Breast epithelium (tissue), 4 donors: ENCODE measurements around the gene PPEF1. TPM values are rescaled to one million over a fixed set of nuclear protein-coding genes. Genes with fewer than 3 reads are reported as not detected.
A peak's percentile ranks its signal among the peaks of the same experiment; 100 is the strongest.

Experiments used
- DNase-seq, 2 donors: peaks; one replicate each; pipeline ENCODE4 v3.0.0-alpha.2; 2019; ENCODE audit warnings: low spot score in 2 of 2
- H3K27ac ChIP-seq, 2 donors: fragments of 200-600 bp; sonication (generic) in 1 of 2; one replicate each; pipeline ENCODE4 v1.5.1; 2016 to 2019; ENCODE audit warnings: mild to moderate bottlenecking in 1 of 2
- H3K27me3 ChIP-seq, 2 donors: fragments of 200-600 bp; sonication (generic) in 1 of 2; one replicate each; pipeline versions ENCODE4 v1.5.1 to v1.6.0; 2017 to 2019; ENCODE audit warnings: control low read depth in 1 of 2, mild to moderate bottlenecking in 1 of 2
- H3K36me3 ChIP-seq: fragments of 200-600 bp; one replicate; pipeline ENCODE4 v1.5.1; 2019
- H3K4me1 ChIP-seq, 2 donors: fragments of 200-600 bp; sonication (generic); one replicate each; pipeline ENCODE4 v1.5.1; 2016 to 2019; ENCODE audit warnings: control low read depth in 1 of 2
- H3K4me3 ChIP-seq, 3 donors: fragments of 200-600 bp; sonication (generic); 1 replicate in 2 of 3; 2 replicates in 1 of 3; pipeline ENCODE4 v1.5.1; 2016 to 2019; ENCODE audit warnings: mild to moderate bottlenecking in 3 of 3, moderate library complexity in 2 of 3
- H3K9me3 ChIP-seq, 2 donors: fragments of 200-600 bp; sonication (generic) in 1 of 2; one replicate each; pipeline ENCODE4 v1.5.1; 2016 to 2019; ENCODE audit warnings: control low read depth in 1 of 2
- CTCF ChIP-seq, 3 donors: fragments of 450-650 bp; IDR thresholded peaks; one replicate each; pipeline ENCODE4 v1.5.1; 2016 to 2017; ENCODE audit warnings: antibody characterized with exemption in 3 of 3, mild to moderate bottlenecking in 3 of 3, moderate library complexity in 3 of 3
- POLR2A ChIP-seq: fragments of 450-650 bp; IDR thresholded peaks from one replicate; pipeline ENCODE4 v1.6.1; 2016; ENCODE audit warnings: antibody characterized with exemption, mild to moderate bottlenecking, moderate library complexity
- POLR2AphosphoS5 ChIP-seq, 3 donors: sonication (generic); formaldehyde crosslinking; IDR thresholded peaks; one replicate each; pipeline ENCODE4 v1.6.1; 2017; ENCODE audit warnings: antibody characterized with exemption in 3 of 3
- intact Hi-C: fragments of 100-400 bp; cut with DNase I; formaldehyde crosslinking; loops from one replicate; pipeline ENCODE4 v1.15.1; 2023; ENCODE audit warnings: low total_unique reads
- total RNA-seq, 3 donors: library from RNA; depleted of rRNA; stranded (reverse); fragments of >200 nt; gene quantifications; one replicate each; pipeline ENCODE4 v1.1.0, GENCODE V29; 2016

The PPEF1 gene
- total RNA-seq, 3 donors from 2014 or later: 0.33 to 0.73 TPM; not detected in 1

GRCh38 chrX:18672008-18672407 lies 35.4 kb upstream of the PPEF1 start, which contains the start of gene RS1:
Gene RS1 (minus strand): TSS chrX:18672108. CDS start chrX:18672068, 40 bp downstream.
- DNase-seq: no peak
- no peaks in the 10 kb centered on the region for H3K4me1 ChIP-seq
- no peak within 1 kb of the TSS for H3K4me3 ChIP-seq
- H3K36me3 ChIP-seq: no peaks in the 10 kb centered on the region
- TF ChIP-seq POLR2A: no peak
- no peak for TF ChIP-seq CTCF (IDR thresholded peaks at IDR 0.05)
- TF ChIP-seq POLR2AphosphoS5 (IDR thresholded peaks at IDR 0.05): no peak
- no peaks in the 10 kb centered on the region for H3K27me3 ChIP-seq
- intact Hi-C loops: no loop called here
- H3K27ac ChIP-seq: no peak within 1 kb of the TSS
- H3K9me3 ChIP-seq: no peaks in the 10 kb centered on the region

DNA sequence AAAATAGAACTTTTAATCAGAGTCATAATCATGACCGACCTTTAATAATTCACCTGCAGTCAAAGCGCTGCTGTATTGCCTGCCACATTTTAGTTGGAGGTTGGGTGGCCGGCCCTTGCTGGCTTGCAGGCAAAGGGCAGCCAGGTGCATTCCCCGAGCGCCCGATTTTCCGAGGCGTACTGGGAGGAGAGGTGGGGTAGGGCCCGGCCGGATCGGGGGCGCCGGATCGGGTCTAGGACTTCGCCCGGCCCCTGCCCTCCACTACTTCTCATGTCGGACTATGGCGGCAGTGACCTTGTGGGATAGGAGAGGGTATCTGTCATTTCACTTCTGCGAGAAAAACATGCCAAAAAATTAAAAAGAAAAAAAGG lies 33.0 kb upstream of the PPEF1 start:
- Histone ChIP-seq H3K27me3 (no peaks in the 10 kb centered on the region), H3K36me3 (no peaks in the 10 kb centered on the region), H3K4me1 (no peaks in the 10 kb centered on the region), H3K4me3 (peak overlapping the region; percentile 63 to 77 (median 69)), H3K27ac (peak overlapping the region; percentile 40 to 88), H3K9me3 (no peaks in the 10 kb centered on the region)
- TF ChIP-seq POLR2A: no peak
- DNase-seq: peak in 1 of 2 donors; percentile 51
- intact Hi-C loops: no loop called here

DNA sequence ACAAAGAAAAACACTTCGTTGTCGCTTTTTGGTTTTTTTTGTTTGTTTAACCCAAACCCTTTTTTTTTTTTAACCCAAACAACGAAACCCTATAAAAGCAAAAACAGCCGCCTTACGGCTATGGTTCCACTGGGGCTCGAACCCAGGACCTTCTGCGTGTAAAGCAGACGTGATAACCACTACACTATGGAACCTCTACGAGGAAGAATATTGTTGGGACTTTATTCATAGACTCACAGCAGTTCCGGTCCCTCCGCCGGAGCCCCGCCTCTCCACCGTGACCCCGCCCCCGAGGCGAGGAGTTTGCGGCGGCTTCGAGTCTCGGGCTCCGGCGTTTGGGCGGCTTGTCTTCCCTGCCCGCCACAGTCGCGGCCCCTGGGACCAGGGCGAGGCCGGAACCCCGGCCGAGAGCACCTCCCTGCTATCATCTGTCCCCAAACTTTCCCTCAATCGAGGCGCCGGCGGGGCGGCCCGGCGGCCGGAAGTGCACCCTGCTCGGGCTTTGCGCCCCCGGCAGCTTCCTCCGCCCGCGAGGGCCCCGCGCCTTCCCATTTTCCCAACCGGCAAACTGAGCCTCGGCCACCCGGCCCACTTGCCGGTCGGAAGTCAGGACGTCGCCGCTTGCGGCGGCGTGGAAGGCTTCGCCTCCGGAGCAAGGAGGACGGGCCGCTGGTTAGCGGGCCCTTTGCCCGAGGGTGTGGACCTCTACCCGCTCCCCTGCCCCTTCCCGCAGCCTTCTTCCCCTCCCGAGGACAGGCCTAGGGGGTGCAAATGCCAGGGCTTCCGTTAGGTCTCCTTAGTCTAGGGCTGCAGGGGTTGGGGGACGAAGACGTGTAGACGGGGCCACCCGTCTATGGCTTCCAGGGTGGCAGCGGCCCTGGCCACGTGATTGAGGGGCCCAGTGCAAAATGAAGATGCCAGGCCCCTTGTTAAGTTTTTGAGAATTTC lies 32.4 kb upstream of the PPEF1 start:
- peak; percentile 66 to 73 for DNase-seq
- Histone ChIP-seq H3K4me3 (peak overlapping the region; percentile 63 to 77 (median 69)), H3K4me1 (no peaks in the 10 kb centered on the region), H3K27me3 (no peaks in the 10 kb centered on the region), H3K9me3 (no peaks in the 10 kb centered on the region), H3K36me3 (no peaks in the 10 kb centered on the region), H3K27ac (peak overlapping the region; percentile 81 to 88)
- peak; percentile 45 to 73 (median 55) for TF ChIP-seq POLR2AphosphoS5 (IDR thresholded peaks at IDR 0.05)
- TF ChIP-seq POLR2A: peak; percentile 58
- TF ChIP-seq CTCF (IDR thresholded peaks at IDR 0.05): no peak
- intact Hi-C loops: no loop called here

GRCh38 chrX:18676050-18676449 lies 31.4 kb upstream of the PPEF1 start:
- Histone ChIP-seq H3K36me3 (no peaks in the 10 kb centered on the region), H3K4me1 (no peaks in the 10 kb centered on the region), H3K27ac (no peak overlapping the region), H3K9me3 (no peaks in the 10 kb centered on the region), H3K27me3 (no peaks in the 10 kb centered on the region), H3K4me3 (no peak overlapping the region)
- TF ChIP-seq CTCF (IDR thresholded peaks at IDR 0.05) (no peak), POLR2A (no peak), POLR2AphosphoS5 (IDR thresholded peaks at IDR 0.05) (no peak)
- DNase-seq: no peak
- intact Hi-C loops: no loop called here

- DNase-seq: no peak
Observed at GRCh38 chrX:18676470-18676869, 31.0 kb upstream of the PPEF1 start.

More at GRCh38 chrX:18676470-18676869, 31.0 kb upstream of the PPEF1 start:
- Histone ChIP-seq H3K27me3 (peaks cover 0 to 4% of the 10 kb centered on the region in 2 donors), H3K4me3 (no peak overlapping the region), H3K4me1 (no peaks in the 10 kb centered on the region), H3K27ac (no peak overlapping the region), H3K36me3 (no peaks in the 10 kb centered on the region), H3K9me3 (no peaks in the 10 kb centered on the region)
- TF ChIP-seq POLR2A (no peak), POLR2AphosphoS5 (IDR thresholded peaks at IDR 0.05) (no peak), CTCF (IDR thresholded peaks at IDR 0.05) (no peak)
- intact Hi-C loops: no loop called here
